CMK (cell line): ENCODE data around the gene GRPEL2.

Experiments
- DNase-seq: peaks from one replicate; pipeline ENCODE4 v3.0.0-alpha.2; 2010; ENCODE audit warnings: low read depth

Gene GRPEL2

DNA sequence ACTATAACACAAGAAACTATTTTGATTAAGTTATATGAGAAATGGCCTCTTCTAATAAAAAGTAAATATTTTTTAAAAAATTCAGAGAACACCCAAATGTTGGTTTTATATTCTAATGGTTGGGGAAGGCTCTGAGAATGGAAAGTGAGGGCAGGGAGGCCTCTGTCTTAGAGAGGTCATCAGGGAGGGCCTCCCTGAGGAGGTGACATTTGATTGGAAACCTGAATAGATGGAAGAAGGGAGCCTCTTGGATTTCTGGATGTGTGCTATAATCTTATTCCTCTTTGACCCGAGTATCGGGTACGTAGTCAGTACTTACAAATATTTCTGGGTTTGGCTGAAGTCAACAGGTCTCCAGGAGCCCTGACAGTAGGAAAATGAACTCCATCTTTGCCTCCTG is 26.1 kb upstream of the GRPEL2 start:
- DNase-seq: no peak

DNA sequence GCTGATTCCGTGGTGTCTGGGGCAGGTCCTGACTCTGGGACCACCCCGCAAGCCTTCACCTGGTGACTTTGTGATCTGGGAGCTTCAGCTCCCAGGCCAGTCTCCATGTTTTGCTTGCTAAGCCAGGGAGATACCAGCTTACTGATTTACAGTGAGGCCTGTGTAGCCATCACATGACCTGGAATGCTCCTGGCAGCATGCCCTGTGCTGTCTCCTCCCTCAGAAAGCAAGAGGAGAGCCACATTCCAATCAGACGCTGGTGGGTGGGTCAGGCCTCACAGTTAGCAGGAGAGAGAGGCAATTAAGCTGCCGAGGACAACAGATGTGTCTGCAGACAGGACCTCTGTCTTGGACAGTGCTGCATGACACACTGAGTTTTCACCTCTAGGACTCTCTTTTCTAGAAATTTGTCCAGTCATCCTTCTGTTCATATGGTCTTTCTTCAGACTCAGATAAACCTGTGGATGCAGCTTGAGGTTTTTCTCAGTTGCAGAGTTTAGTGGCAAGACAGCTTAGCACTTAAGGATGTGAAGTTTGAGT is 24.4 kb upstream of the GRPEL2 start:
- DNase-seq: no peak

DNA sequence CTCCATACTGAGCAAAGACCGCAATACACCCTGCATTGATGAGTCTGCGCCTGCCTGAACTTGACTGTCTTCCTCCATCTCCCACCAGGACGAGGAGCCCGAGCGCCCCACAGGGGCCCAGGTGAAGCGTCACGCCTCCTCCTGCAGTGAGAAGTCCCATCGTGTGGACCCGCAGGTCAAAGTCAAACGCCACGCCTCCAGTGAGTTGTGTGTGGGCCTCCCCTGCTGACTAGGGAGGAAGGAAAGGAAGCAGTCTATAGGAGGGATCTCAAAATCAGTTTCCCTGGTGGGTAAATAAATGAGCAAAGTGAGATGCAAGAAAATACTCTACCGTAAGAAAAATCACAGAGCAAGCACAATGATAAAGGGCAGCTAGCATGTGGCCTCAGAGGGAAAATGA is 22.8 kb upstream of the GRPEL2 start:
- DNase-seq: no peak

DNA sequence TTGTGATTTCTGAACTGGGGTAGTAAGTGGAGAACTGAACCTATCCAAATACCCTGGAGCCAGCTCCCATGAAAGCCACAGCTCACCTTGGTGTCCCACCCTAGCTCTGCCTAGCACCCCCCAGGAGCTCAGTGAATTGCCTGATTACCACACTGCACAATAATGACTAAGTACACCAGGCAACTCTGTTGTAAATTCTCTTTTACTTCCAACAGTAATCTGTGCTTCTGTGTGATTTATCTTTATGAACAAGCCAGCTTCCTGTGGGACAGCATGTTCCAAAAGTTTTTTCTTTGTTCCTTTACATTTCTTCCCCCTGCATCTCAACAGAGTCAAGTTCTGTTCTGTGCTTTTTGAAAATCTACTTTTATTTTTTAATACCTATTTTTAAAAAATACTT is 22.1 kb upstream of the GRPEL2 start:
- DNase-seq: no peak

DNA sequence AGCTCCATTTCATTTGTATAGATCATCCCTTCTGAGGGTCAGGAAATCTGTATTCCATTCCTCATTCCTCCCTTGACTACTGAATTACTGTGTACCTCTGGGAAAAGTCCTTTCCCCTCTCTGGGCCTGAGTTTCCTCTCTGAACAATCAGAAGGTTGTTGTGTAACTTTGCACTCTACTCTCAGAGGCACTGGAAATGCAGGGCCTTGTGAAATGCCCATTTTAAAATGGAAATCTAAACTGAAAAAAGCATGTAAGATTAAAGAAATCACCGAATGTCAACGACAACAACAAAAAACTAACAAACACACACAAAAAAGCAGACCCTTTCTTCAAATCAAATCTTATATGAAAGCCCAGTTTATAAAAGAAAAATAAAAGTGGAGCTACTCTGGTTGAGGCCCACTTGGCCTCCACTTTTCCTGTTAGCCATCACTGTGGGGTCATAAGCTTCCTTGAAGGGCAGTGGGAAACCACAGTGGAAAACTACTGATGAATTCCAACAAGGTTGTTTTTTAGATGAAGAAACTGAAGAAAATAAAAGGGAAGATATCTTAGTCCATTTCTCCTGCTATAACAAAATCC is 21.6 kb upstream of the GRPEL2 start:
- DNase-seq: no peak

DNA sequence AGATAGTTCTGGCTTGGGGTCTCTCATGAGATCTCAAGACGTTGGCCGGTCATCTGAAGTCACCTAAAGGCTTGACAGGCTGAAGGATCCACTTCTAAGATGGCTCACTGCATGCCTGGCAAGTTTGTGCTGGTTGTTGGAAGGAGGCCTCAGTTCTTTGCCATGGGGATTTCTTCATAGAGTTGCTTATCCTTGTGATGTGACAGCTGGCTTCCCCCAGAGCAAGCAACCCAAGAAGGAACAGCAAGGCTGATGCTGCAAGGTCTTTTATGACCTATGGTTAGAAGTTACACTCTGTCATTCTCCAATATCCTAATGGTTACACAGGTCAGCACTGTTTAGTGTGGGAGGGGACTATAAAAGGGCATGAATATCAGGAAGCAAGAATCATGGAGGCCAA is 20.7 kb upstream of the GRPEL2 start:
- no peak for DNase-seq

DNA sequence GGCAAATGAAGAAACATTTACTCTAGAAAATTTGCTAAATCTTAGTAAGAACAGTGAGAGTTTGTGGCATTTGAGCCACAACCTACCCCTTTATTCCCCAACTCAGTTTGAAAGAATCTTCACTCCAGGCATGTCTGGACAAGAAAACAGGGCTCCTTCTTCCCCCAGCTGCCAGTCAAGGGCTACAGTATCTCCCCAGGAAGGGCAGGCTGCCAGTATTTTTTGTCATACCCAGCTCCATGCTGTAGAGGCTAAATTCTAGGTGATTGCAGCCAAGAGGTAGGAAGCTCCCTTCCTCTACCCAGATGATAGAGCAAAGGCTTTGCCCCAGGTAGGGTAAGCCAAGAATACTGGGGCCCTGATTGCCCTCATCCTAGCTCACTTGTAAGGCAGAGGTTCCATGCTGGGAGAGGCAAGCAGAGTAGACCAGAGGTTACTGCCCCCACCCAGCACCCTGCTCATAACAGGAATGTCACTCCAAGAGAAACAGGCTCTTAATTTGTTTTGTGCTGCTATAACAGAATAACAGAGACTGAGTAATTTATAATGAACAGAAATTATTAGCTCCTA is 20.0 kb upstream of the GRPEL2 start:
- no peak for DNase-seq

DNA sequence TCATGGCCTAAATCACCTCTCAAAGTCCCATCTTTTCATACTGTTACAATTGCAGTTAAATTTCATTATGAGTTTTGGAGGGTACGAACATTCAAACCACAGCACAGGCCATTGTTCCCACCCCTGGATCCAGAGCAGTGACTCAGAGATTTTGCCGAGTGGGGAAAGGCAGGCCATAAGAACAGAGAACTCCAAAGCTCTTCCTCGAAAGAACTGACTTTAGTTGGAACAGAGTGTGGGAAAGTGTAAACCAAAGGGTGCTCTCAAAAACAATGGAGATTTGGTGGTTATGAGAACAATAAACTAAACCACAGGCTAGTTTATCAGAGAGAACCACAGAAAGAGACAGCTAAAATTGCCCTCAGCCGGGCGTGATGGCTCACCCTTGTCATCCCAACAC is 19.4 kb upstream of the GRPEL2 start:
- DNase-seq: no peak

DNA sequence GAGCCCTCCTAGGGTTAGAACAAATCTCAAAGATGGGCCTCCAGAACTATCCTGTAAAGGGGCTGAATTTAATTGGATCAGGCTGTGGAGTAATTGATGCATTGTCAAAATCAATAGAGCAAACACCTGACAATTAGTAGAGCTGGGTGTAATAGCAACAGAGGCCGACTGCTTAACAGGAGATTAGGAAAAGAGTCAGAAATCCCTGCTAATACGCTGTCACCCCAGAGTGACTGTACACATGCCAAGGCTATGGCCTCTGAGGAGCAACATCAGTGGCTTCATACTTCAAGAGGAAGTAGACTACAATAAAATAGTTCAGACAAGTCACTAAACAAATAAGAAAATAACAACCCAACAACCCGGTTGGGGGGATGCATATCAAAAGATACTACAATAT is 18.7 kb upstream of the GRPEL2 start:
- no peak for DNase-seq

DNA sequence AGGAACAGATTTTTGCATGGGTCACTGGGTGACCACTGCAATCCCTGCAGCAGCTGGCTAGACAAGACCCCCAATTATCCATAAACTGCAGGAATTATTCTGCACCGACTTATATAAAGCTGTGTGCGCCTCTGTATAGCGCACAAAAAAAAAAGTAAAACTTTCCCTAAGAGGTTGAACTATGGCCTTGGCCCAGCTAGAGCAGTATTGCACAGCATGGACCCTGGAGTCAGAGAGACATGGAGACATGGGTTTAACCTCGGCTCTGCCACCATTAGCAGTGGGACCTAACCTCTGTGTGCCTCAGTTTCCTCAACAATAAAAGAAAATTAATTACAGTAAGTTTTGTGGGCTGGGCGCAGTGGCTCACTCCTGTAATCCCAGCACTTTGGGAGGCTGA is 17.1 kb upstream of the GRPEL2 start:
- DNase-seq: no peak

DNA sequence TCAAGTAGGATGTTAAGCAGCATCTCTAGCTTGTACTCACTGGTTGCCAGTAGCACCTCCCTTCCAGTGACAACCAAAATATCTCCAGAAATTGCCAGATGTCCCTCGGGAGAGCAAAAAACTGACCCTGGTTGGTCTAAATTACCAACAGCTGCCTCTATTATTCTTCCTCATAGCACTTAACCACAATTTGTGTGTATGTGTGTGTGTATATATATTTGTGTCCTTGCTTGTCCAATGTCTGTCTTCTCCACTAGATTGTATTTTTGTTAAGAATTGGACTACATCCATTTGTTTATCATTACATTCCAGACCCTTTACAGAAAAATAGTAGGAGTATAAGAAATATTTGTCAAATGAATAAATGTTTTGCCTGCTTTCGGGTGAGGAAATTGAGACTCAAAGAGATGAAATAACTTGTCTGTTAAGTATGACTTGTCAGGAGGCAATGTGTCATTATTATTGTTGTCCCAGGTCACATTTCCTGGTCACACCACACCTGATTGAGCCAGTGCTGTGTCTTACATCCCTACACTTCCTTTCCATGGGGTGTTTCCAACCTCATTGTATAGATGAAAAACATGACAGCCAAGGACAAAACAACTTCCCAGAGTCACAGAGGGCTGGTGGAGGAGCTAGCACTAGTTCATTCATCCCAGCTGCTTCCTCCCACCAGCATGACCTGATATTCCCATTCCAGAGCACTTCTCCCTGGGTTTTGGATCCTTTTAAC is 11.4 kb upstream of the GRPEL2 start:
- no peak for DNase-seq

DNA sequence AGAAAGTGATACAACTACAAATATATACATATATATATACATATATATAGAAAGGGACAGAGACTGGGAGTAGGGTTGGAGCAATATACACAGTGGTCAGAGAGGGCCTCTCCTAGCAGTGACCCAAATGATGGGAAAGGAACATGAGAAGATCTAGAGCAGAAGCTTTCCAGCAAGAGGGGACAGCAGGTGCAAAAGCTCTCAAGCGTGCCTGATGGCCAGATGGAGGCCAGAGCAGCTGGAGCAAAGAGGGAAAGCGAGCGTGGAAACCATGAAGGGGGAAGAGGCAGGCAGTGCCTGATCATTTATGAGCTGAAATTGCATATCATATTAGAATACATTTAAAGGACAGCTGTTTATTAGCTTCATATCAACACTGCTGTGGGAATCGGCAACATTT is 7.6 kb upstream of the GRPEL2 start:
- no peak for DNase-seq

DNA sequence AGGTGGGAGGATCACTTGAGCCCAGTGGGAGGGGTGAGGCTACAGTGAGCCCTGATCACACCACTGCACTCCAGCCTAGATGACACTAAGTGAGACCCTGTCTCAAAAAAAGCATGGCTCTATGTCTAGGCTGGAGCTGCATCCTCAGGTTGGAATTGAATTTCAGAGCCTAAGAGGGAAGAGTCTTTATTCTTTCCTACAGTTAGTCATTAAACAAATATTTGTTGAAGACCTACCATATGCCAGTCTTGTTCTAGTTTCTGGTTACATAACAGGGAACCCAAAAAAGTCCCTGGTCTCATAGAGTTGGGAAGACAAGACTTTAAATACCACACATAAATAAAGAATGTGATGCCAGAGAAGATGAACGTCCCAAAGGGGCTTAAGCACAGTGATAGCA is 6.9 kb upstream of the GRPEL2 start:
- DNase-seq: no peak

DNA sequence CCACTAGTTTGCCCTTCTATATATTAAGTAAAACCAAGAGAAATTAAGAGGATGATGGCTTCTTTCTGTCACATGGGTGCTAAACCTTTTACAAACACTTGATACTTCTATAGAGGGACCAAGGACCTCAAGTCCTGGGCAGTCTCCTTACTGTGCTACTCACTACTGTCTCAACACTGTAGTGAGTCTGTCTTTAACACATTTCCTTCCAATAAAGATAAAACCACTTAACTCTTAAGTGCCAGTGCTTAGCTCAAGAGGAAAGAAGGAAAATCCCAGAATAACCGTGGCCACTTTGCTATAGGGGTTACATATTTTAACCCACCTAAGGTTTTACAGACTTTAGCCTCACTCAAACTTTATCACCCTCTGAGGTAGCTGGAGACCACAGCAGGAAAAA is 4.4 kb upstream of the GRPEL2 start:
- no peak for DNase-seq

DNA sequence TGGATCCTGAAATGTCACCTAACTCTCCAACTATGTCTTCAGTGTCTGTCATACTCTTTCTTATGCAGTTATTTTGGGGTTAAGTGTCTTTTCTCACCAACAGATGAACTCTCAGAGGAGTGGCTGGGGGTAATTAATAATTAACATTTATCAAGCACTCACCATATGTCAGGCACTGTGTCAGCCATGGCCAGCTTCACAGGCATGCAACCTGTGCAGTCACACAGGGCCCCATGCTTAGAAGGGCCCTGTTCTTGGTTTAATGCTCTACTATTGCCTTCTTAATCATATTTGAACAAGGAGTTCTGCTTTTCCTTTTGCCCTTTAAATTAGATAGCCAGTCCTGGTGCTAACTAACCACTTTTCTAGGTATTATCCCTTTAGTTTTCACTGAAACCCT is 3.4 kb upstream of the GRPEL2 start:
- DNase-seq: no peak

DNA sequence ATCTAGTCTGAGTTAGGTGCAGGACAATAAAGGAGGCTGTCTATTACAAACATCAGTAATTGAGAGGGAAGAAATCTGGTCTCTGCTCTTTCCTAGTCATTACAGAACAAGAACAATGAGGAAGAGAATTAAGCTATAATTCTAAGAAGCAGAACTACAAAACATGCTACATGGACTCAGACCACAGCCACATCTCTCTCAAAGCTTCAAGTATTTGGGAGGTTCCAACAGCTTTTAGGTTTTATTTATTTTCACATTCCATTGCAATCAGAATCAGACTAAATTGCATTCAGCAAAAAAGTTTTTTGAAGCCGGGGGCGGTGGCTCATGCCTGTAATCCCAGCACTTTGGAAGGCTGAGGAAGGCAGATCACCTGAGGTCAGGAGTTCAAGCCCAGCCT is 1.1 kb upstream of the GRPEL2 start:
- DNase-seq: no peak

DNA sequence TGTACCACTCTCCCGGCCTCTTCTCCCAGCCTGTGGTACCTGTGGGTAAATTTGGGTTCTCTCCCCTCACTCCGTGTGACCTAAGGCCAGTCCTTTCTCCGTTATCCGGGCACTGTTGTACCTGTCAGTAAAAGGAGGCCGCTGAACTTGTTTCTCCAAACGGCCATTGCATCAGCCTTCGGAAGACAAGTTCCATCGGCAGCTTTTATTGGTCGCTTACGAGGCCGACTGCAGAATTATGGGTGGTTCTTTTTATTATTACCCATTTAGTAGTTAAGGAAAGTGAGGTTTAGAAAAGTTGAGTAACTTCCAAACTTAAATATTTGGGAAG is 558 bp downstream of the GRPEL2 start:
- DNase-seq: no peak

DNA sequence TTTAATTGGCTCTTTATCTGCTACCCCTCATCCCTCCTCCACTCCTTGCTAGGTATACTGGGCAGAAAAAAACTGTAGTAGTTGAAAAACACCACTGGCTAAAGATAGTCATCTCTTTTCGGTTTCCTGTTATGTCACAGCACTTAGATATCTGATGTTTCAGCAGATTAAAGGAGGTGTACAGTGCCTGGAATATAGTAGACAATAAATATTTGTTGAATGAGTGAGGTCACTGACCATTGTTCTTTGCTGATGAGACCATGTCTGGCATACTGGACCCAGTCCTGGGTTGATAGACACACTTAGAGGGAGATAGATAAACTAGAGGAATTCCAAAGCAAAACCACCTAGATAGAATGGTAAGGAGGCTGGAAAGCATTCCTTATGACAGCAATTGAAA is 3.2 kb downstream of the GRPEL2 start:
- DNase-seq: no peak

DNA sequence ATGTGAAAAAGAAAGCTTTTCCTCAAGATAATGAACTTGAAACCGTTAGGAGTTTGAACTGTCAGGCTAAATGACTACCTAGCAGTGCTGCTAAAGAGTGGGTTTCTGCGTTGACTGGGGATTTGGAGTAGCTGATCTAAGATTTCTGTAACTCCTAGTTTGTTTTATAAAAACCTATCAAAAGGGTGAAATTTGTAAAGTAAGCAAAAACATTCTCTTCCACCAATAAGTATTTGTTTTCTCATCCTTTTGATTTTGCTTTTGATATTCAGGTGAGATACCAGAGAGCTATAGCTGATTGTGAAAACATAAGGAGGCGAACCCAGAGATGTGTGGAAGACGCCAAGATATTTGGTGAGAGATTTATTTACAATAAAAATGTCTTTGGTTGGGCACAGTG is 4.1 kb downstream of the GRPEL2 start:
- no peak for DNase-seq

DNA sequence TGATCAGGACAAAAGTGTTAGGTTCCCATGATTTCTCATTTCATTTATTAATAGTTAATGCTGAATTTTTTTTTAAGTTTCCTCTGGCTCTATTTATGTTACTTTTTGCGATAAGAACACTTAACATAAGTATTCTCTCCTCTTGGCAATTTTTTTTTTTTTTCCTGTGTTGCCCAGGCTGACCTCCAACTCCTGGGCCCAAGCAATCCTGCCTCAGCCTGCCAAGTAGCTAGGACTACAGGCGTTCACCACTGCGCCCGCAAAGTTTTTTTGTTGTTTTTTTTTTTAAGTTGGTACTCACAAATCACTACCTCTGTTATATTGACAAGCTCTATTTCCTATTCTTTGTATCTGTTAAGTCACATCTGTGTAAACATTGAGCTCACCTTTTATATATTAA is 6.9 kb downstream of the GRPEL2 start:
- DNase-seq: no peak

DNA sequence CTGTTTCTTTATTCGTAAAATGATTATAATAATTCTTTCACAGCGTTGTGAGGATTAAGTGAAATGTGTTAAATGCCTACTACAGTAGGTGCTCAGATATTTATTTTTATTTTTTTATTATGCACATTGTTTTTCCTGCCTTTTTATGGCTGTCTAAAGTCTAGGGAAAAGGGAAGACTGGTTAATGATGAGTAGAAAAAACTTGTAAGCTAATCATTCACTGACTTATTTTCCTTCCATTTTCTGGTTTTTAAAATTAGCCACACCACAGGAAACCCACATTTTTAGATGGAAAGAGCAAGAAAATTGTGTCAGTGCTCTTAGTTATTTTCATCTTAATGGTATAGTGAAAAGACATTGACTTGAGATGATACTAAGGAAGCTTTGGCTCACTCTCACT is 8.6 kb downstream of the GRPEL2 start:
- DNase-seq: no peak

DNA sequence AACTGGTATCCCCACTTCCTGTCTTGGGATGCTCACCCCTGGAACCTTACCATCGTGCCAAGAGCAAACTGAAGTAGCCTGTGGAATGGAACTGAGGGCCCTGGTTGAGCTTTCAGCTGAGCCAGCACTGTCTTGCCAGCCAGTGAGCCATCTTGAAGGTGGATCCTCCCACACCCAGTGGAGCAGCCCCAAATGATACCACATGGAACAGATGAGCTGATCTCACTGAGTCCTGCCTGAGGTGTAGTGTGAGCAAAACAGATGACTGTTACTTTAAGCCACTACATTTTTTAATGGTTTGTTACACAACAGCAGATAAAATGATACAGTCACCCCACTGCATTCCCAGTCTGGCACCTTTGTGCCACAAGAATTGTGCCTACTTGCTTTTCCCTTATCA is 10.4 kb downstream of the GRPEL2 start:
- DNase-seq: no peak

DNA sequence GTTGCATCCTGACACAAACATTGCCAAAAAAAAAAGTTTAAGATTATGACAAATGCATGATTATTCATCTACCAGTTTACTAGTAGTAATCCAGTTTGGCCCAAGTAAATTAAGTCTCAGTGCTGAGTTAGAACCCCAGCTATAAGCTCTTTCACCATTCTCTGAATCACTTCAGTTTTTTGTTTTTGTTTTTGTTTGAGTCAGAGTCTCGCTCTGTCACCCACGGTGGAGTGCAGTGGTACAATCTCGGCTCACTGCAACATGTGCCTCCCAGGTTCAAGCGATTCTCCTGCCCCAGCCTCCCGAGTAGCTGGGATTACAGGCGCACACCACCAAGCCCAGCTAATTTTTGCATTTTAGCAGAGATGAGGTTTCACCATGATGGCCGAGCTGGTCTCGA is 11.1 kb downstream of the GRPEL2 start:
- DNase-seq: no peak
